ENCODE results near the gene SOX5. TPM values are rescaled to one million over a fixed set of nuclear protein-coding genes. Genes with fewer than 3 reads are reported as not detected.

The SOX5 gene
- polyA plus RNA-seq (ENCODE audit: insufficient read length in 3 of 3): 1 to 10 TPM; 5.1 to 7.5 (median 7.3) TPM

DNA sequence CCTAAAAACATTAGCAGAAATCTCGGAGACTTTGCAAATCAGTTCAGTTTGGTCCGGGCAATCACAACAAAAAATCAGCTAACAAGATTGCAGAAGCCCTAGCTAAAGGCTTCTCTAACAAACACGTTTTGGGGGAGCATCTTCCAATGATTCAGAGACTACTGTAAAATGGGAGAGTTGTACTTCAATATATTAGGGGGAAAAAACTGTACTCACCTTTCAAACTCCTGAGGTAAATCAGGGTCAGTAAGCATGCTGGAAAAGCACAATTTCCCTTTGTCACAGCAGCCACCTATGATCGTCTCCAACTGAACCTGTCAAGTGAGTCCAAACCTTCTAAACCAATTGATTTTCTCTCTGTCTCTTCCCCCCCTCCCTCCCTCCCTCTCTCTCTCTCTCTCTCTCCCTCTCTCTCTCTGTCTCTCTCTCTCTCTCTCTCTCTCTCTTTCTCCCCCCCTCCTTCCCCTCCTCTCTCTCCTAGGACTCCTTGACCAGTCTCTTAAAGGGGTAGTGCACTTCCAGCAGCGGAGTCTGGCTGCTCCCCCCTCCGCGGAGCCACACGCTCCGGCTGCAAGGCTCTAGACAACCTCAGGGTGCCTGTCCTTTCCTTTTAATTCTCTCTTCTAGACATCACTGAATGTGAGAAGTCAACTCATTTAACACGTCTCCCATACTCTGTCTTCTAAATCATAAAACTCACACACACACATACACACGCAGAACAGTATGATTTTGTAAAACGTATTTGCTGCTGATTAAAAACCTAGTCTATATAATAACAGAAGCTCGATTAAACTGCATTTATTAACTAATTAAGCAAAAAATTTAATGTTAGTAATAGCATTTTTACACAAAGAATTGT is at the start of gene SOX5:
TSS of gene SOX5 (minus strand) at position 323 of the 862 bp plus-strand sequence. CDS start at position 254, 69 bp downstream.
- DNase-seq (ENCODE audit: low read depth in 3 of 3, low spot score in 2 of 3): peak; percentile 27 to 49 (median 32)

DNA sequence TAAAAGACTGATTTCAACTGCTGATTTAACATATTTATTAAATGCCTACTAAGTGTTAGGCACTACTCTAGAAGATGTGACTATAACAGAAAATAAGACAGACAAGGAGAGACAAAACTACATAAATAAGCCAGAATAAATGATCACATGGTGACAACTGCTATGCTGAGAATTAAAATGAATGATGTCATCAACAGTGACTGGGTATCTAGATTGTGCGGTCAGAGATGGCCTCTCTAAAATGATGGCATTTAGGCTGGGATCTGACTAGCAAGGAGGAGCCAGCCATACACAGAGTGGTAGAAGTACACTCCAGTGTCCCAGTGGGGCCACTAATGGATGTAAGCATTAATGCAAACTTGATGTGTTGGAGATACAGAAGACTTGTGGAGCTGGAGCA is 37.6 kb upstream of the SOX5 start:
- no peak for DNase-seq (ENCODE audit: low read depth in 3 of 3, low spot score in 2 of 3)

DNA sequence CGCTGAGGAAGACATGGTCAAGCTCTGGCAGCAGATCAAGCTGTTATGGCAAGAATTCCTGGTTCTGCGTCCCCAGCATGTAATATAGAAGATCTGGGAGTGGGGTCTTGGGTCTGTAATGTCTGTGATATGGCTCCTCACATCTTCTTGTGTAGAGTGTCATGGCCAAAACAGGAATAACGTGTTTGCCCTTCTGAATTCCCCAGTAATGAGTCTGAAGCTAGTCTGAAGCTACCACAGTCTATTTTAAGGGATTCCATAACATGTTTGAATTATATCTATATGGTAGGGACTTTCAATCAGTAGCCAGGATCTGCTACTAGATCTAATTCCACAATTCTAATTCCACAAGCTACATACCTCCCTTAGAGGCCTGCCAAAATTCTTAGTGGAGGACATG is 31.4 kb upstream of the SOX5 start:
- no peak for DNase-seq (ENCODE audit: low read depth in 3 of 3, low spot score in 2 of 3)

DNA sequence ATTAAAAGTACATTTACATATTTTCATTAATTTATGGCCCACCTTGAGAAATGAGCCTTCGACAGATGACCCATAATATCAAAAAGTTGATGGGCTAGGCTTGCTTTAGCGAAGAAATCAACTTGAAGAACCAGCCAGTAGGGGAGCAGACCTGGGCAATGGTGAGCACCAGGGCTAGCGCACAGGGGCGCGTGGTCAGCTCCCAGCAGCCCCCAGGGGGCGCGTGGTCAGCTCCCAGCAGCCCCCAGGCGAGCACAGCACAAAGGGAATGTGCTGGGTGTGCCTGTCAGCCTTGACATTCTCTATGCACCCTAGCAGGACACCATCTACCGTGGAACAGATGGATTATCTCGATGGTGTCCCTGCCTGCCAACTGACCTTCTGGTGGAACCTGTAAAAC is 15.3 kb upstream of the SOX5 start:
- DNase-seq (ENCODE audit: low read depth in 3 of 3, low spot score in 2 of 3): no peak

DNA sequence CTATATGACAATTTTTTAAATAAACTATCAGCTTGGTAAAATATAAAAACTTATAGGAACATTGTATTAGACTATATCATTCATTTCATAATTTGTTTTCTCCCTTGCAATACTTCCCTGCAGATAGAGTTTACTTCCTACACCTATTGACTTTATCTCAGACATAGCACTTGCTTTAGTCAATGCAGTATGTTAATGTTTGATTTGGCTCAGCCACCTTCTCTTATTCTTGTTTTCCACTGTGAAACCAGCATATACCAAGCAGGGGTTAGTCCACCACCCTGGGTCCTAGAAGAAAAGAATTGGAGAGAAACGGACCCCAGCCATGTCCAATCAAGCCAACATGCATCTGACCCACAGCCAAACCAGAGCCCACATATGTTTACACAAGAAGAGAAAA is 10.4 kb upstream of the SOX5 start:
- no peak for DNase-seq (ENCODE audit: low read depth in 3 of 3, low spot score in 2 of 3)

DNA sequence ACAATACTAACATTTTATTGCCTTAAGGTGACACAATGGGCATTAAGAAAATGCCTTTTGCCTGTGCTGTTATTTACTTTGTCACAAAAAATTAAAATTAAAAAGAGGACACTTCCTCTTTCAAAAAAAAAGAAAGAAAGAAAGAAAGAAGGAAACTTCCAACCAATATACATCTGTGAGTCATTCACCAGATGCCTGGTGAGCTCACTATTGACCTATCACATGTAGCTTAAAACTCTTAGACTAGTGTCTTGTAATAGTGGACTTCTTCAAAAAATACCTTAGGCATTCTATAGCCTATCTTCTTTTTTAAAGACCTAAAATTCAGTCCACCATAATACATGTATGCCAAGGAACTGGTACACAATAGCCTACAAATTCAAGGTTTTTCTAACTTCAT is 4.9 kb upstream of the SOX5 start:
- DNase-seq (ENCODE audit: low read depth in 3 of 3, low spot score in 2 of 3): no peak

DNA sequence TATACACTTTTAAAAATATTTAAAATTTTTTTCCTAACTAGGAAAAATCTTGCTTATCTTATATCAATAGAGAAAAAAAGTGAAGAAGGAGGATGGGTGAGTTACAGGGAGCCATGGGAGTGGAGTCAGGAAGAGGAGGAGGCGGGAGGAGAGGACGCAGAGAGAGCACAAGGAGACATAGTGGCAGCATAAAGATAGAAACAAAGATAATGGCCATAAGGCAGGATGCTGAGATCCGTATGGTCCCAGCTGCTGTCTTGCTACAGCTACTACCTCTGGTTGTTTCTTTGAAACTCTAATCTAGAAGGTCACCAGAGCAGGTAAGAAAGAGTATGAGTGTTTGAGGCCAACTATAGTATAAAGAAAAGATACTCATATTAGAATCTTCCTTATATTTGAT is 2.6 kb upstream of the SOX5 start:
- DNase-seq (ENCODE audit: low read depth in 3 of 3, low spot score in 2 of 3): no peak

DNA sequence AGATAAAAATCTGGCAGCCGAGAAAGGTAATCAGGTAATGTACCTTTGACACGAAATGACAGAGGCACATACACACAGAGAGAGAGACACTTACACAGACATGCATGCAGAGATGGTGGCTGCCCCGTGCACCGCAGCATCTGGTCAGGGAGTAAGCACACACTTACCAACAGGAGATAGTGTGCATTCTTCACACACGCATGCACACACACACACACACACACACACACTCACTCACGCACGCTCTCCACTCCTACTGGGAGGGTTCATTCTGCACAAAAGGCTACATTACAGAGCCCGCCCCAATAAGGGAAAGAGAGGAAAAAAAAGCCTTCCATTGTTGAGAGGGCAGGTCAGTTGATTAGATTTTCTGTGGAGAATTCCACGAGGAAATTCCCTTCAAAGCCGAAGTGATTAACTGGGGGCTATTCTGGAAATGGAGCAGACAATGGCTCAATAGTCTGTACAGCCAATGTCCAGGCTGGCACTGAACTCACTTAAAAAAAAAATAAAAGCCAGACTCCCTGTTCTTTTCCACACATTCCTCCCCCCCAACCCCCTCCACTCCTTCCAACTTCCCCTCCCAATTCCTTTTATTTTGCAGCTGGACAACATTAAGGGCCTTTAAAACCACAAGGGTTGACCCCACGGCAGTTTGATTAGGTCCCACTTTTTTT is 1.4 kb upstream of the SOX5 start:
- peak; percentile 8 to 23 (median 15) for DNase-seq (ENCODE audit: low read depth in 3 of 3, low spot score in 2 of 3)

DNA sequence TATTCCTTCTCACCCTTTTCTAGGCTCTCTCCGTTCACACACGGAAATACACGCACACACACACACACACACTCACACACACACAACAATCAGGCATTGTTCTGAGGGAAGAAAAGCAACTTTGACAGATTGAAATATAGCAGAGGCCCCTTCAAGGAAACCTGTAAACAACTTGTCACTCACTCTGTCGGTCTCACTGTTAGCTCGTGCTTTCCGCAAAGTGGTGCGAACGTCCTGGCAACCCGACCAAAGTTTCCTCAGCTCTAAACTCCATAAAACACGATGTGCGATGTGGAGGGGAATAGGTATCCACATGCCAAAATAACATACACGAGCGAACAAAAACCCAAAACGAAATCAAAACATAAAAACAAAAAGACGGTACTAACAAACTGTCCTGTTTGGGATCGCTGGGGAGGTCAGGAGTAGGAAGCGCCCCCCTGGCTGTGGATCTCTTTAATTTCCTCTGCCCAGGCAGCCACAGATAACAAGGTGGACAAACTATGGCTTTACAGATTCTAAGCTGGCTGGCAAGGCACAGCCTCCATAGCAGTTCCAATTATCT is 822 bp upstream of the SOX5 start:
- peak; percentile 7 to 36 (median 36) for DNase-seq (ENCODE audit: low read depth in 3 of 3, low spot score in 2 of 3)

DNA sequence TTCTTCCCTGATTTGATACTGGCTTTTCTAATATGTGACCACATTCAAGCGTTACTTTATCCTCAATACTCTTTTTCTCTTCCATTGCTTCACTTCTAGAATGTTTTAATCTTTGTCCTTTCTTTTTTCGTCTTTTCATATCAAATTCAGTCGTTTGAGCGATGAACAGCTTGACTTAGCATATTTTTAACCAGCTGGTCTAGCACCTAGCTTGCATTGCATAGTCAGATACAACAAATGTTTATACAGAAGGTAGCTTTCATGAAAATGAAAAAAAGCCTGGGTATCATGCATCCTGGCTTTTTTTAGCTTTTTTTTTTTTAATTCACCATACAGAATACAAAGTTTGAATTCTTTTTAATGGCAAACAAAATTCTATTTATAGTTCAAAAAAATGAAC is 1.2 kb downstream of the SOX5 start:
- DNase-seq (ENCODE audit: low read depth in 3 of 3, low spot score in 2 of 3): no peak

DNA sequence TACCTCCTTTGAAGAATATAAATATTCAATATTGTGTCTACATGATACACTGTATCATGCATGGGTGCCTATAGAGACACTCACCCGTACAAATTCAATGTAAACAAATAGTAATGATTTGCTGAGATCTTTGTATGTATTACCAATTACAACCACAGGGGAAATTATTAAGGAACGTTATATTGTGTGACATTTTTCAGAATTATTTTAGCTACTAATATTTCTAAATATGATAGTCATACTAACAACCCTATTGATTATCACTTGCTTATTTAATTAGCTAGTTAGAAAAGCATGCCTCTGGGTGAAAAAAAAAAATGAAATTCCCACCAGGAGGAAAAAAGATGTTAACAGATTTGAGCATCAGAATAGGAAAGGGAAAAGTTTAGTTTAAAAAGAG is 2.1 kb downstream of the SOX5 start:
- no peak for DNase-seq (ENCODE audit: low read depth in 3 of 3, low spot score in 2 of 3)

DNA sequence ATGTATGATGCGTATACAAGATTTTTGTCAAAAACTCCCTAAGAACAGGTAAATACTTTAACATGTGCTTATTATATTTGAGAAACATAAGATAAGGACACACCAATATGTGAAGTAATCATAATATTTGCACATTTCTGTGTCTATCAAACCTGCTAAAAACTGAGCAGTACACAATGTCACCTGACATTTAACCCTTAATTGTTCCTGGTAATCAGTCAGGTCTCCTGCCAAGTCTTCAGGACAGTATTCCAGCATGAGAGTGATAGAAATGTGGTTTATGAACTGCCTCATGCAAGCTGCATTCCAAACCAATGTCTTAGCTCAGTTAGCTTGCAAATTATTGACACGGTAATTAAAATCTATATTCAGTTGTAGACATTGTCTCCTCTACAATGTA is 4.2 kb downstream of the SOX5 start:
- no peak for DNase-seq (ENCODE audit: low read depth in 3 of 3, low spot score in 2 of 3)

DNA sequence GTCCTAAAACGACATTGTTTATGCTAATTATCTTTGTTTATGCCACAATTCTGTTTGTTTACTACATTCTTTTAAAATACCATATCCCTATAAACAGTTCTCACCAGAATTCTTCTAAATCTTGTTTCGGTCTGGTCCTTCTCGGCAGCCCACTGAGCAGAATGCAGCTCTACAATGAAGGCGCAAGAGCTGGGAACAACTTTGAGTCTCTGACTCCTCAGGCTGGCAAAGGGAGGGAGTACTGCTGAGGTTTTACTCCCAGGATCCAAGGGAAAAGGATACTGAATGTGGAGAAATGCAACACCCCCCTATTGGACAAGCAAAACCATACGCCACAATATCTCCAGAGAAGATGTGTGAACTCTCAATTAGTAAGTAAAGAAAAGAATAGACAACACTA is 5.4 kb downstream of the SOX5 start:
- DNase-seq (ENCODE audit: low read depth in 3 of 3, low spot score in 2 of 3): no peak

DNA sequence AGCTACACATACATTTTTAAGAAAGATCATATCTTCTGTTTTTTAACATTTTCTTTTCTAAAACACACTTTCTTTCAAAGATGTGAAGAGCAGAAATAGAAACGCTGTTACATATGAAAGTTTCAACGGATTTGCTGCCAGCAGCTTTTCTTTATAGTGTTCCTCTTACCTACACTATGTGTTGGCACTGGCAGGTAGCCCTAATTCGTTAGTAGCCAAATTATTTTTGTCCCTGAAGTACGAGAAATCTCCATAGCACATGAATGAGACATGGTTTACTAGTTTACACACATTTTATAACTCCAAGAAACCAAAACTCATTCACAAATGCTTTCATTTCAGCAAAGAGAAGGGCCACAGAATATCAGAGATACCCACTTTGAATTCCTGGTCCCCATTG is 6.6 kb downstream of the SOX5 start:
- no peak for DNase-seq (ENCODE audit: low read depth in 3 of 3, low spot score in 2 of 3)

DNA sequence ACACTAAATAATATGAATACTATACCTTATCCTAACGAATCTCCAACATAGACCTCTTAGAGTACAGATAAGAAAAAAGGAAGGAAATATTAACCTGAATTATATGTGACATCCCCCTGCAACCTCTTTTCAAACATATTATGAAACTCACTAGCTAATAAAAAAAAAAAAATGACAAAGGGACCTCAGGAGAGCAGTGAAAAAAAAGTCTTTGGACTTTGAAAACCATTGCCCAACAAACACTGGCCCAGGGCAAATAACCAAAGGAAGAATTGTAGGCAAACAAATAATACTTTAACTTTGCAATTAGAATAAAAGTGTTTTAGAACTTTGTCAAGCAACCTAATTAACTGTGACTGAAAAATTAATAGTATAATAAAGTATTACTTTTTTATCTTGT is 7.7 kb downstream of the SOX5 start:
- no peak for DNase-seq (ENCODE audit: low read depth in 3 of 3, low spot score in 2 of 3)

DNA sequence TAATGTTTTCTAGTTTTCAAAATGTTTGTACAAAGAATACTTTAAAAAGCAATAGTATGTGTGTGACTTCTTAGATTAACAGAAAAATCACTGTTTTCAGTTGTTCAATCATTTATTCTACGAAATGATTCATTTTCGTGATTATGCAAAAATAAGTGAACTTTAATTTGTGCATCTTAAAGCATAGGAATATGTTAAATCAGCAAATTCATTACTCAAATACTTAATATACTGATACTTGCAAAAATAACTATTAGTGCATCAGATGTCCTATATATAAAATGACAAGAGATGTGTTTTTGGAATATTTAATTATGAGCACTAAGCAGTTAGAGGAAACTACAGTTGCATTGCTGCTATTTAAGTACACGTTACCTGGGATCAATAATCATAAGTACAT is 11.0 kb downstream of the SOX5 start:
- DNase-seq (ENCODE audit: low read depth in 3 of 3, low spot score in 2 of 3): no peak

DNA sequence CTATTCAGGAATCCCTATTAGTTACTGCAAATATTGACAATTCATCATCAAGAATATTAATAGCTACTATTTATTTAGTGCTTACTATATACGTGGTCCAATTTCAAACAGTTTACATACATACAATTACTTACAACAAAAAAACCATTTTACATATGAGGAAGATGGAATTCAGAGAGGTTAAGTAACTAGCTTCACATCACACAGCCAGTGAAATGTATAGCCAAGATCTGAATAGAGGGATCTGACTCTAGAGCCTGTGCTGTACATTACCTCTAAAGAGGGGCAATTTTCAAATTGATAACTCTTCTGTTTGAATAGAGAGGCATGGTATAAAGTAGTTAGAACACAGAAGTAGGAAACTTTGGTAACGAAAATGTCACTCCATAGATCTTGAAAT is 18.3 kb downstream of the SOX5 start:
- no peak for DNase-seq (ENCODE audit: low read depth in 3 of 3, low spot score in 2 of 3)

DNA sequence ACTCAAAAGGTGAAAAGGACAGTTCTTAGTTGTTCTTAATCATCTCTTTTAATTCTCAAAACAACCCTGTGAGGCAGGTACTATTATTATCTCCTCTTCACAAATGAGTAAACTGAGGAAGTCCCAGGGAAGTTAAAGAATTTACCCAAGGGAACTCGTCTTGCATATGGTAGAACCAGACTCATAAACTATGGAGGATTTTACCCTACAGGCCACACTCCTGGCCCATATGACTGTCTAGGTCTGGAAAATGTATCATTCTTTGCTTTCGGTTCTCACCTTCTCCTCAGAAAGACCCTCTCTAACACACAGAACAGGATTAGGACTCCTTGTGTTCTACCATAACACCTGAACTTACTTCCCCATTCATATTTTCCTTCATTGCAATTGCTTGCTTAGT is 18.9 kb downstream of the SOX5 start:
- DNase-seq (ENCODE audit: low read depth in 3 of 3, low spot score in 2 of 3): no peak

DNA sequence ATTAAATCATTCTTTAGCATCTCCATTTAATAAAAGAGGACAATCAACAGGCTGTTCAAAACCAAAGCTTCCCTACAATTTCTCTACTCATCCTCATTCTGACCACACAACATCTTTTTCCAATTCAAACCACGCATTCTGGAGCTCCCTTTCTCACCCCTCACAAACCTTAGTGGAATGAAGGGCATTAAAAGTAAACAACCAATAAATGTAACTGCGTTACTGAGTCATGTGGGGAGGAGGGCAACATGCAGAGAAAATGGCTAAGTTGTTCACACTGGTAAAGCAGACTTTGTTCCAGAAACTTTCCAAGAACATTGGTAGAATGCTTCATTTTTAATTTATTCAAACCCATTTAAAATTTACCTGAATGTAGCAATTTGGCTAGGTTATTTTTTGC is 19.6 kb downstream of the SOX5 start:
- no peak for DNase-seq (ENCODE audit: low read depth in 3 of 3, low spot score in 2 of 3)

DNA sequence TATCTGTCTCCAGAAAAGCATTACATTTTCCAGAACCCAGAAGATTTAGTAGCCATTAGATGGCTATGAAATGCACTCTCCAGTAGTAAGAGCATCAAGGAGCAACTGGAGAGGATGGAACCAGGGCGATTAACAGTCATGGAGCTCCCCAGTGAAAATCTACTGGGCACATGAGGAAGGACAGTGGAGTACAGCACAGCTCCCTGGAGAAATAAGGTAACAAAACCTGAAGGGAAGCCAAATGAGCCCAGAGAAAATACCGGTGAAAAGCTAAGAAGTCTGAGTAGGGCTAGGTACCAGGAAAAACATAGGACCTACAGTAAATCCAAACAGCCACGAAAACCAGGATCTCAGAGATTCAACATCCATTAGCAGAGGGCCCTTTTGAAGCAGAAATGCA is 21.6 kb downstream of the SOX5 start:
- no peak for DNase-seq (ENCODE audit: low read depth in 3 of 3, low spot score in 2 of 3)

DNA sequence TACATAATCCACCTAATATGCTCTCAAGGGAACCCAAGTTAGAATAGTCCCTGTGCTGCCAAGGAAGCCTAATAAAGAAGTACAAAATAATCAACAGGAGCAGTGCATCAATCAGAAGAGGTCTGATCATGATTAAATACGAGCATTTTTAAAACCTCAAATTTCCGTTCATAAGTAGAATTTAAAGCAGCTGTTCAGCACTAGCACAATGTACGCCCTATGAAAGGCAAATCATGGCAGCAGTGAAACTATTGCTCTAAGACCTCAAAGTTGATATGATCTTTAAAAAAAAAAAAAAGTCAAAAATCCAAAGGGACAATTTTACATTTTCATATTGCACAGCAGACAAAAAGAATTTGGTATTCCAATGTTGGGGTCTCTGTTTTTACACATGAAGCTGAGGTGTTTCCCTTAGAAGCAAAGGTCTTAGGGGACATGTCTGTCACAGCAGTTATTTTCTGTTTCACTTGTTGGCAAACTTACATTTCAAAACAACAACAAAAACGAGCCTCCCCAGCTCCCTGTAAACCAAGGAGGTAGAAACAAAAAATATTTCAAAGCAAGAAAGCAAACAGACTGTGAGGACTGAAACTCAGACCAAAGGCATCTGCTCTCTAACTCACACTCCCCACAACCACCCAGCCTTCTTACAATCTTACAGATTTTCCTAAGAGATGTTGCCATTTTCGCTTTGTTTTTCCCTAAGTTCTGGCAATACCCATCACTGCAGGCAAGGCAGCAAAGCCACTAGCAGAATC is 28.2 kb downstream of the SOX5 start:
- DNase-seq (ENCODE audit: low read depth in 3 of 3, low spot score in 2 of 3): no peak

All from right renal cortex interstitium (tissue), 3 donors.